ENCODE results near the gene C1orf52.

DNA sequence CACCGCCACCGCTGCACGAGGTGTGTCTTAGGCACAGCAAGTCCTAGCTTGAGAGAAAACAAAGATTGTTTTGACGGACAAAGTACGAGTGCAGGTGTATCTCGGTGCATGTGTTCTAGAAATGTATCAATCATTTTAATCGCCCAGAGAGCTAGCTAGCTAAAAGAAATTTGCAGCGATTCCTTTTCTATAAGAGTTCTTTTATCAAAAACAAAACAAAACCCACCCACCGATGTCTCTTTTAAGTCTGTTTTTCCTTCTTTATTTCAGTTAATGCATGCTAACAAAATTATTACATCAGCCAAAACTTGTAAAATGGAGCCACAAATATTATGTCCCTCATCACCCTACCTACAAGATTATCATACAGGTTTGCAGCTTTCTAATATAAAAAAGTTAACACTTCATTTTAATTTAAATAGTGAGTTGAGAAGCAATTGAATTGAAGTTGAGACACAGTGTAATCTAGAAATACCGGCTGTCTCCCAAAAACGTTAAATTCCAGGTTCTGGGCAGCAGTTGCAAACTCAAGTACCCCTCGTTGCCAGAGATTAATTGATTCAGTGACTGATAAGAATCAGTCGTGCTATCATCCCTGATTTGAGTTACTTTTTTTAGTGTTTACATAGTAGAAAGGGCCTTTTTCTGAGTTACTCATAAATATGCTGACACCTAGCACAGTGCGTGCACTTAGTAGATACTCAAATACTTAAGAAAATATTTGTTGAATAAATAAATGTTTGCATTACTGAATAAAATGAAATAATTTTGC lies 57.2 kb downstream of the C1orf52 start:
- TF ChIP-seq CTCF (IDR thresholded peaks at IDR 0.05), result no peak
- TF ChIP-seq EP300 (IDR thresholded peaks at IDR 0.05), result no peak
- no peak for TF ChIP-seq POLR2AphosphoS5 (IDR thresholded peaks at IDR 0.05)

Data from upper lobe of left lung (tissue), 4 donors.